HL-60 (cell line): ENCODE results near the gene GARIN5B.

Source experiments
- DNase-seq, 2 experiments: peaks; one replicate each; pipeline ENCODE4 v3.0.0-alpha.2; 2010 to 2020; ENCODE audit warnings: low read depth in 1 of 2, low spot score in 1 of 2
- H3K27ac ChIP-seq: fragments of 250-450 bp; sonication (Bioruptor Pico); replicated peaks from 2 replicates; pipeline ENCODE4 v1.5.1; 2020; ENCODE audit warnings: mild to moderate bottlenecking, moderate library complexity
- H3K27me3 ChIP-seq: fragments of 250-450 bp; sonication (Bioruptor Pico); 2 replicates; pipeline ENCODE4 v1.5.1; 2021; ENCODE audit warnings: mild to moderate bottlenecking, moderate library complexity; ENCODE audit not compliant: insufficient read depth, poor library complexity, severe bottlenecking
- H3K4me3 ChIP-seq: replicated peaks from 2 replicates; pipeline ENCODE4 v1.5.1; 2011; ENCODE audit warnings: mild to moderate bottlenecking, control low read depth, low read length; ENCODE audit not compliant: insufficient read depth
- GABPA ChIP-seq: IDR thresholded peaks from 2 replicates; pipeline ENCODE4 v1.6.1; 2012; ENCODE audit warnings: low read depth
- POLR2AphosphoS5 ChIP-seq: IDR thresholded peaks from 2 replicates; pipeline ENCODE4 v1.6.1; 2012; ENCODE audit warnings: low read depth
- SPI1 ChIP-seq: IDR thresholded peaks from 2 replicates; pipeline ENCODE4 v1.6.1; 2012; ENCODE audit warnings: low read depth, mild to moderate bottlenecking, borderline replicate concordance
- TF ChIP-seq, protein P1 (sequence below): IDR thresholded peaks from one replicate; pipeline ENCODE4 v1.5.1; 2011; ENCODE audit warnings: low read length, control low read depth, inconsistent platforms; ENCODE audit not compliant: insufficient read depth
- TF ChIP-seq, protein P2 (sequence below): IDR thresholded peaks from 2 replicates; pipeline ENCODE4 v1.6.1; 2012; ENCODE audit warnings: low read depth; ENCODE audit not compliant: insufficient replicate concordance

Gene GARIN5B

DNA sequence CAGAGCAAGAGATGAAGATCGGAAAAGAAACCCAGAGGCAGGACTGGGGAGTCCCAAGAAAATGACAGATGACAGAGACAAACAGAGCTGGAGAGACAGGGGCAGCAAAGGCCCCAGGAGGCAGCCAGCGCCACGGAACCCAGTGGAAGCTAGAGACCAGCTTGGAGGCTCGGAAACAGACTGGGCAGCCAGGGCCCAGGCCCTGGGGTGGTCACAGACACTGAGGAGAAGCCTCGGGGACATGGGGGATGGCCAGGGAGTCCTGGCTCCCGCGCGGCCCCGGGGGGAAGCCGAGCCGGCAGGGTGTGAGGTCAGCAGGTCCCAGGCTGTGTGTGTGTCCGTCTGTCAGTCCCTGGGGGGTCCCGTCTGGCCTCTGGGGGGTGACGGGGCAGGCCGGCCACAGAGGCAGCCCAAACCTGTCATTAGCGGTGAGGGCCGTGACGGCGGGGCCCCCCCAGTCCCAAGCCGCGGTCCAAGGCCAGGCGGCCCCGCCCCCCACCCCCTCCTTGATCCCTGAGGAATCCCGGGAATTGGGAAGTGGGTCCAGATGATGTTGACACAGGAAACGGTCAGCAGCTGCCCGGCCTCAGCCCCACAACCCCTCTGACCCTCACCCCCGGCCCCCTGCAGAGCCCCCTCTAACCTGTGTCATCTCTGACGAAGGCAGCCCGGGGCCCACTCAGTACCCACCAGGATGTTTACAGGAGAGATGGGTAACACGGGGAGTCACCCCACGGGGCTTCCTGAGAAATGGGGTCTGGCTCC lies 11.1 kb upstream of the GARIN5B start:
- H3K27me3 ChIP-seq: peaks cover 50% of the 10 kb centered on the region
- no peak for TF ChIP-seq POLR2AphosphoS5
- H3K4me3 ChIP-seq: no peak overlapping the region
- DNase-seq: no peak
- H3K27ac ChIP-seq: no peak overlapping the region

DNA sequence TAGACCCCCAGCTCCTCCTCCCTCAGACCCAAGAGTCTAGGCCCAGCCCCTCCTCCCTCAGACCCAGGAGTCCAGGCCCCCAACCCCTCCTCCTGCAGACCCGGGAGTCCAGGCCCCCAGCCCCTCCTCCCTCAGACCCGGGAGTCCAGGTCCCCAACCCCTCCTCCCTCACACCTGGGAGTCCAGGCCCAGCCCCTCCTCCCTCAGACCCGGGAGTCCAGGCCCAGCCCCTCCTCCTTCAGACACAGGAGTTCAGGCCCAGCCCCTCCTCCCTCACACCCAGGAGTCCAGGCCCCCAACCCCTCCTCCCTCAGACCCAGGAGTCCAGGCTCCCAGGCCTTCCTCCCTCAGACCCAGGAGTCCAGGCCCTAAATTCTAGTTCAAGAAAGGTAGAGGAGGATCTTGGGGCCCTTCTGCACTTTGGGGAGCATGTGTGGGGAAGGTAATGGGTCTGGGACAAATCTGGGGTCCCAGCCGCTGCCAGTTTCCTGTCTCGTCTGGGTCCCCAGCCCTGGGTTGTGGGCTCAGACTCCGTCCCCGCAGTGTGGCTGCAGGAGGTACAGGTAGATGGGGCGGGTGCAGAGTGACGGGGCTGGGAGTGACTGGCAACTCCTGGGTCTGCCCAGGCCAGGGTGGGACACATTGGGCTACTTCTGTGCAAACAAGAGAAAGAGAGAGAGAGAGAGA lies 10.4 kb upstream of the GARIN5B start:
- no peak overlapping the region for H3K27ac ChIP-seq
- DNase-seq: no peak
- TF ChIP-seq, protein P1, sequence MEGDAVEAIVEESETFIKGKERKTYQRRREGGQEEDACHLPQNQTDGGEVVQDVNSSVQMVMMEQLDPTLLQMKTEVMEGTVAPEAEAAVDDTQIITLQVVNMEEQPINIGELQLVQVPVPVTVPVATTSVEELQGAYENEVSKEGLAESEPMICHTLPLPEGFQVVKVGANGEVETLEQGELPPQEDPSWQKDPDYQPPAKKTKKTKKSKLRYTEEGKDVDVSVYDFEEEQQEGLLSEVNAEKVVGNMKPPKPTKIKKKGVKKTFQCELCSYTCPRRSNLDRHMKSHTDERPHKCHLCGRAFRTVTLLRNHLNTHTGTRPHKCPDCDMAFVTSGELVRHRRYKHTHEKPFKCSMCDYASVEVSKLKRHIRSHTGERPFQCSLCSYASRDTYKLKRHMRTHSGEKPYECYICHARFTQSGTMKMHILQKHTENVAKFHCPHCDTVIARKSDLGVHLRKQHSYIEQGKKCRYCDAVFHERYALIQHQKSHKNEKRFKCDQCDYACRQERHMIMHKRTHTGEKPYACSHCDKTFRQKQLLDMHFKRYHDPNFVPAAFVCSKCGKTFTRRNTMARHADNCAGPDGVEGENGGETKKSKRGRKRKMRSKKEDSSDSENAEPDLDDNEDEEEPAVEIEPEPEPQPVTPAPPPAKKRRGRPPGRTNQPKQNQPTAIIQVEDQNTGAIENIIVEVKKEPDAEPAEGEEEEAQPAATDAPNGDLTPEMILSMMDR: no peak
- TF ChIP-seq SPI1 (no peak), POLR2AphosphoS5 (no peak), GABPA (no peak)
- TF ChIP-seq, protein P2, sequence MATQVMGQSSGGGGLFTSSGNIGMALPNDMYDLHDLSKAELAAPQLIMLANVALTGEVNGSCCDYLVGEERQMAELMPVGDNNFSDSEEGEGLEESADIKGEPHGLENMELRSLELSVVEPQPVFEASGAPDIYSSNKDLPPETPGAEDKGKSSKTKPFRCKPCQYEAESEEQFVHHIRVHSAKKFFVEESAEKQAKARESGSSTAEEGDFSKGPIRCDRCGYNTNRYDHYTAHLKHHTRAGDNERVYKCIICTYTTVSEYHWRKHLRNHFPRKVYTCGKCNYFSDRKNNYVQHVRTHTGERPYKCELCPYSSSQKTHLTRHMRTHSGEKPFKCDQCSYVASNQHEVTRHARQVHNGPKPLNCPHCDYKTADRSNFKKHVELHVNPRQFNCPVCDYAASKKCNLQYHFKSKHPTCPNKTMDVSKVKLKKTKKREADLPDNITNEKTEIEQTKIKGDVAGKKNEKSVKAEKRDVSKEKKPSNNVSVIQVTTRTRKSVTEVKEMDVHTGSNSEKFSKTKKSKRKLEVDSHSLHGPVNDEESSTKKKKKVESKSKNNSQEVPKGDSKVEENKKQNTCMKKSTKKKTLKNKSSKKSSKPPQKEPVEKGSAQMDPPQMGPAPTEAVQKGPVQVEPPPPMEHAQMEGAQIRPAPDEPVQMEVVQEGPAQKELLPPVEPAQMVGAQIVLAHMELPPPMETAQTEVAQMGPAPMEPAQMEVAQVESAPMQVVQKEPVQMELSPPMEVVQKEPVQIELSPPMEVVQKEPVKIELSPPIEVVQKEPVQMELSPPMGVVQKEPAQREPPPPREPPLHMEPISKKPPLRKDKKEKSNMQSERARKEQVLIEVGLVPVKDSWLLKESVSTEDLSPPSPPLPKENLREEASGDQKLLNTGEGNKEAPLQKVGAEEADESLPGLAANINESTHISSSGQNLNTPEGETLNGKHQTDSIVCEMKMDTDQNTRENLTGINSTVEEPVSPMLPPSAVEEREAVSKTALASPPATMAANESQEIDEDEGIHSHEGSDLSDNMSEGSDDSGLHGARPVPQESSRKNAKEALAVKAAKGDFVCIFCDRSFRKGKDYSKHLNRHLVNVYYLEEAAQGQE: no peak
- H3K27me3 ChIP-seq: peaks cover 56% of the 10 kb centered on the region
- no peak overlapping the region for H3K4me3 ChIP-seq

DNA sequence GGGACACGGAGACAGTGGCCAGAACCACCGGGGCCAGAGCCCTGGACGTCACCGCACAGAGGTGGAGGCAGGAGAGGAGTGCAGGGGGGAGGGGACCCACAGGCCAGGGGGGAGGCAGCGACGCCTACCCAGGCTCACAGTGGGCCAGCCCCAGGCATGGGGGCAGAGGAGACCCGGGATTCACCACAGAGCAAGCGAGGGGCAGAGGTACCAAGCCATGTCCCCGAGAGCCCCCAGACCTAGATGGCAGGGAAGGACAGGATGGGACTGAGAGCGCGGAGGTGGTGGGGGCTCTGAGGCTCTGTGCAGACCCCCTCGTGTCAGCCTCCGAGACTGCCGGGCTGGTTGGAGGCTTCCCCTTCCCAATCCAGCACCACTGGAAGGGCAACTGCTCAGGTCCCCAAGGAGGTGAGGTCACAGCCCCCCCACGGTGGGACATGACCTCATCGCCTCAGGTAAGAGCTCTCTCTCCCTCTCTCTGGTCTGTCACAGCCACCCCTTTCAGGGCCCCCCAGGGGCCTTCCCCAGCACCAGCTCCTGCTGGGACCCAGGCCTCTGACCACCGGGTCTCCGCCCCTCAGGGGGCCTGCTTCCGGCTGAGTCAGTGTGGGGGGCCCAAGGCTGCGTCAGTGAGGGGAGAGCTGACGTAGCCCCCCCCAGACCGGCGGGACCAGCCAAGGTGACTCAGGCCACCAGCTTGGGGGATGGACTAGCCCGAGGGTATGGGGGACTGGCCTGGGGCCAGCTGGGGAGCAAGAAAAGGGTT lies 9.4 kb upstream of the GARIN5B start:
- H3K27ac ChIP-seq: no peak overlapping the region
- H3K4me3 ChIP-seq: no peak overlapping the region
- DNase-seq: no peak
- TF ChIP-seq SPI1 (no peak), POLR2AphosphoS5 (no peak), GABPA (no peak)
- TF ChIP-seq, protein P1: no peak
- TF ChIP-seq, protein P2: no peak
- H3K27me3 ChIP-seq: peaks cover 54% of the 10 kb centered on the region
